Gastrocnemius medialis (tissue), 4 donors: Measurements from ENCODE around the gene VAV2. TPM values are rescaled to one million over a fixed set of nuclear protein-coding genes. Genes with fewer than 3 reads are reported as not detected.
A peak's percentile ranks its signal among the peaks of the same experiment; 100 is the strongest.

Experiments used
- ATAC-seq, 2 donors: fragments of 150-250 bp; one replicate each; pipeline ENCODE4 v1.9.1; 2016
- DNase-seq, 2 donors: peaks; one replicate each; pipeline ENCODE4 v3.0.0-alpha.2; 2019
- H3K27ac ChIP-seq, 4 donors: fragments of 200-600 bp; sonication (generic); 1 replicate in 1 of 4; 2 replicates in 3 of 4; pipeline ENCODE4 v1.5.1; 2016 to 2018; ENCODE audit warnings: mild to moderate bottlenecking in 2 of 4, moderate library complexity in 1 of 4
- H3K27me3 ChIP-seq, 3 donors: fragments of 200-600 bp; sonication (generic) in 2 of 3; 1 replicate in 1 of 3; 2 replicates in 2 of 3; pipeline versions ENCODE4 v1.5.1 to v1.6.0; 2016 to 2019; ENCODE audit warnings: mild to moderate bottlenecking in 1 of 3, moderate library complexity in 1 of 3
- H3K36me3 ChIP-seq, 2 donors: fragments of 200-600 bp; sonication (generic) in 1 of 2; one replicate each; pipeline ENCODE4 v1.5.1; 2017 to 2018
- H3K4me1 ChIP-seq, 2 donors: fragments of 200-600 bp; sonication (generic) in 1 of 2; one replicate each; pipeline ENCODE4 v1.5.1; 2016 to 2017; ENCODE audit warnings: mild to moderate bottlenecking in 2 of 2
- H3K4me3 ChIP-seq, 4 donors: fragments of 200-600 bp; sonication (generic) in 3 of 4; 1 replicate in 1 of 4; 2 replicates in 3 of 4; pipeline ENCODE4 v1.5.1; 2016 to 2019; ENCODE audit warnings: mild to moderate bottlenecking in 2 of 4
- H3K9me3 ChIP-seq, 3 donors: fragments of 200-600 bp; sonication (generic) in 2 of 3; 1 replicate in 1 of 3; 2 replicates in 2 of 3; pipeline ENCODE4 v1.5.1; 2016 to 2019
- POLR2A ChIP-seq, 2 donors: fragments of 450-650 bp; IDR thresholded peaks; one replicate each; pipeline ENCODE4 v1.6.1; 2017; ENCODE audit warnings: antibody characterized with exemption in 2 of 2, mild to moderate bottlenecking in 2 of 2, moderate library complexity in 2 of 2
- in situ Hi-C, 4 donors: fragments of 200-750 bp; cut with MboI; loops; one replicate each; pipeline versions ENCODE4 v1.15.0 to v1.8.0; 2017; ENCODE audit warnings: low sequenced_read_pairs in 4 of 4
- intact Hi-C: fragments of 100-400 bp; cut with DNase I; formaldehyde crosslinking; loops from one replicate; pipeline ENCODE4 v1.15.1; 2023; ENCODE audit warnings: low total_unique reads
- total RNA-seq, 4 donors: library from RNA; depleted of rRNA; stranded (reverse); fragments of >200 nt; gene quantifications; one replicate each; pipeline versions ENCODE4 v1.1.0 to v1.2.3, GENCODE V29; 2016
- TF ChIP-seq, protein P1 (sequence below), 5 experiments: fragments of 450-650 bp in 3 of 5; fragments of 200-600 bp in 2 of 5; sonication (generic) in 2 of 5; IDR thresholded peaks in 4 of 5; conservative IDR thresholded peaks in 1 of 5; 1 replicate in 4 of 5; 2 replicates in 1 of 5; pipeline ENCODE4 v1.5.1; 2016 to 2019; ENCODE audit warnings: antibody characterized with exemption in 5 of 5, mild to moderate bottlenecking in 3 of 5, moderate library complexity in 3 of 5

Gene VAV2
- total RNA-seq, 4 donors from 2014 or later = 0.51 to 1.2 (median 0.97) TPM

DNA sequence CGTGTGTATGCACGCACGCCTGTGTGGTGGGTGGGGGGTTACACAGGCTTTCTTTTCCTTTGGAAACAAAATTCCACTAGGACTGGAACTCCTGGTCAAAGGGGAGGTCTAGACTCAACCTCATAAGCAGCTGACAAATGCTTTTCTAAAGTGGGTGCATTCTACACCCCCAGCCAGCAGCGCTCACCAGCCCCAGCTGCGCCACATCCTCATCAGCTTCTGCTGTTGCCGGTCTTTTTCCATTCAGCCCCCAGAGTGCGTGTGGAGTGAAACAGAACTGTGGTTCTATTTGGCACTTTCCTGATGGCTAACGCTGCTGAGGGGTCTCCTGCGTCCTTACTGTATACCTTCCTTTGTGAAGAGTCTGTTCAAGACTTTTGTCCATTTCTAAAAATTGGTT lies 176.3 kb downstream of the VAV2 start:
- H3K36me3 ChIP-seq = no peaks in the 10 kb centered on the region
- in situ Hi-C loops (no loop called here), intact Hi-C loops (no loop called here)
- no peaks in the 10 kb centered on the region for H3K9me3 ChIP-seq
- peaks cover 0 to 9% (median 0%) of the 10 kb centered on the region in 3 donors for H3K27me3 ChIP-seq
- H3K4me1 ChIP-seq = no peaks in the 10 kb centered on the region
- no peak overlapping the region for H3K27ac ChIP-seq
- ATAC-seq = no peak
- H3K4me3 ChIP-seq = no peak overlapping the region
- TF ChIP-seq, protein P1, sequence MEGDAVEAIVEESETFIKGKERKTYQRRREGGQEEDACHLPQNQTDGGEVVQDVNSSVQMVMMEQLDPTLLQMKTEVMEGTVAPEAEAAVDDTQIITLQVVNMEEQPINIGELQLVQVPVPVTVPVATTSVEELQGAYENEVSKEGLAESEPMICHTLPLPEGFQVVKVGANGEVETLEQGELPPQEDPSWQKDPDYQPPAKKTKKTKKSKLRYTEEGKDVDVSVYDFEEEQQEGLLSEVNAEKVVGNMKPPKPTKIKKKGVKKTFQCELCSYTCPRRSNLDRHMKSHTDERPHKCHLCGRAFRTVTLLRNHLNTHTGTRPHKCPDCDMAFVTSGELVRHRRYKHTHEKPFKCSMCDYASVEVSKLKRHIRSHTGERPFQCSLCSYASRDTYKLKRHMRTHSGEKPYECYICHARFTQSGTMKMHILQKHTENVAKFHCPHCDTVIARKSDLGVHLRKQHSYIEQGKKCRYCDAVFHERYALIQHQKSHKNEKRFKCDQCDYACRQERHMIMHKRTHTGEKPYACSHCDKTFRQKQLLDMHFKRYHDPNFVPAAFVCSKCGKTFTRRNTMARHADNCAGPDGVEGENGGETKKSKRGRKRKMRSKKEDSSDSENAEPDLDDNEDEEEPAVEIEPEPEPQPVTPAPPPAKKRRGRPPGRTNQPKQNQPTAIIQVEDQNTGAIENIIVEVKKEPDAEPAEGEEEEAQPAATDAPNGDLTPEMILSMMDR (IDR thresholded peaks at IDR 0.05 in 4 of 5, conservative IDR thresholded peaks at IDR 0.05 in 1 of 5) = no peak
- no peak for TF ChIP-seq POLR2A (IDR thresholded peaks at IDR 0.05)
- no peak for DNase-seq

DNA sequence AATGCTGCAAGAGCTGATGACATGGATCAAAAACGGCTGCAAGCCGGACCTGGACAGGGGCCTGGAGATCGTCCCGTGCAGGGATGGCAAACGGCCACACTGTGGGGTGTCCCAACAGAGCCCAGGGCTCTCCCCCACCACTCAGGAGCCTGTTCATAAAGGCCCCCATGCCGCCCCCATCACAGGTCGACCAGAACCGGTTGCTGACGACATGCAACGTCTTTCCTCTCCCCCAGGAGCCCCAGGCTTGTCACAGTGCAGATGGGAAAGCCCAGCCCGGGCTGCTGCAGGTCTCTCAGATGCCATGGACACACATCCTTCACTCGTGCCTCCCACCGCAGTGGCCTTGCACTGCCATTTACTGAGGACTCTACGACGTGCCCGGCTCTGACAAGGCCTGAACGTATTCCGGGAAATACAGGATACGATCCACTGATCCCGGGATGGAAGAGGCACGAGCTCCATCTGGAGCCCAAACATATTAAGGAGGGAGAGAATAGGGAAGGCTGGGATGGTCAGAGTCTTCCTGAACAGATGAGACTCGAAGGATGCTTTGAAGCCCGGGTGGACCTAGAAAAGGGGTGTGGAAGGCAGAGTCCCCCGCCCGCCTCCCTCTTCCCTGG lies 177.4 kb downstream of the VAV2 start:
- DNase-seq (no peak), ATAC-seq (no peak)
- intact Hi-C loops (no loop called here), in situ Hi-C loops (no loop called here)
- Histone ChIP-seq H3K36me3 (no peaks in the 10 kb centered on the region), H3K27me3 (peaks cover 0 to 9% (median 0%) of the 10 kb centered on the region in 3 donors), H3K9me3 (no peaks in the 10 kb centered on the region), H3K4me3 (no peak overlapping the region), H3K4me1 (no peaks in the 10 kb centered on the region), H3K27ac (no peak overlapping the region)
- TF ChIP-seq, protein P1 (IDR thresholded peaks at IDR 0.05 in 4 of 5, conservative IDR thresholded peaks at IDR 0.05 in 1 of 5) = no peak
- TF ChIP-seq POLR2A (IDR thresholded peaks at IDR 0.05) = no peak

DNA sequence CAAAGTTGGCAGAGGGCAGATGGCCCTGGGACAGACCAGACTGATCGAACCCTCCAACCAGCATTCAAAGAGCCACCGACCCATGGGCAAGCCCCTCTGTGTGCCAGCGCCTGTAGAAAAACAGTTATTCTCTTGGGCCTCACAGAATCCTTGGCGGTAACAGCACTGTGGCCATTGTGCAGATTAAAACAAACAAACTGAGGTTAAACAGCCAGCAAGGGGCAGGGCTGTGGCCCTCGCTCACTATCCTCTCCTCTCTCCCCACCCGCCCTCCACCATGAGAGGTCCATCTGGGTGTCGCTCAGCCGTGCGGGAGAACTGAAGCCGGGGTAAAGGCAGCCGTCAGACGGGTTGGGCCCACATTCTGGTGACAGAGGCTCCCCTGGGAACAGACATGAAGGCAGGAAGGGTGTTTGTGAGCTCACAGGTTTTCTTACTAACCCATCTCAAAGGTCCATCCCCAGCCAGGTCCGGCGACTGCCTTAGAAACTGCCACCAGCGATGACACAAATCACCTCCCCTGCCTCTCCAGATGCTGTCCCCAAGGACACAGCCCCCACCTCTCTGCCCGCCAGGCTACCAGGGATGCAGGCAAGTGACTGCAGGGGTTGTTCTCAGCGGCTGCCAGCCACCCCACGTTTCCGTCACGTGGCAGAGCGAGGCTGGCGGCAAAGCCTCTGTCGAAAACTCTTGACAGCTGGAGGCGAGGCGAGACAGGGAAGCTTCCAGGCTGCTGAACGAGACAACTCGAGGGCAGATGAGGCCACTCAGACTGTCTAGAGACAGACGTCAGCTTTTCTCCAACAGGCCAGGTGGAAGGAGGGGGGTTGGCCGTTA lies 178.2 kb downstream of the VAV2 start:
- Histone ChIP-seq H3K36me3 (no peaks in the 10 kb centered on the region), H3K27ac (no peak overlapping the region), H3K27me3 (peaks cover 0 to 9% (median 0%) of the 10 kb centered on the region in 3 donors), H3K9me3 (no peaks in the 10 kb centered on the region), H3K4me1 (no peaks in the 10 kb centered on the region), H3K4me3 (no peak overlapping the region)
- peak in 1 of 2 donors; percentile 55 for DNase-seq
- intact Hi-C loops = no loop called here
- peak in 1 of 2 donors; percentile 85 for ATAC-seq
- in situ Hi-C loops = no loop called here
- TF ChIP-seq, protein P1 (IDR thresholded peaks at IDR 0.05 in 4 of 5, conservative IDR thresholded peaks at IDR 0.05 in 1 of 5) = no peak
- no peak for TF ChIP-seq POLR2A (IDR thresholded peaks at IDR 0.05)

DNA sequence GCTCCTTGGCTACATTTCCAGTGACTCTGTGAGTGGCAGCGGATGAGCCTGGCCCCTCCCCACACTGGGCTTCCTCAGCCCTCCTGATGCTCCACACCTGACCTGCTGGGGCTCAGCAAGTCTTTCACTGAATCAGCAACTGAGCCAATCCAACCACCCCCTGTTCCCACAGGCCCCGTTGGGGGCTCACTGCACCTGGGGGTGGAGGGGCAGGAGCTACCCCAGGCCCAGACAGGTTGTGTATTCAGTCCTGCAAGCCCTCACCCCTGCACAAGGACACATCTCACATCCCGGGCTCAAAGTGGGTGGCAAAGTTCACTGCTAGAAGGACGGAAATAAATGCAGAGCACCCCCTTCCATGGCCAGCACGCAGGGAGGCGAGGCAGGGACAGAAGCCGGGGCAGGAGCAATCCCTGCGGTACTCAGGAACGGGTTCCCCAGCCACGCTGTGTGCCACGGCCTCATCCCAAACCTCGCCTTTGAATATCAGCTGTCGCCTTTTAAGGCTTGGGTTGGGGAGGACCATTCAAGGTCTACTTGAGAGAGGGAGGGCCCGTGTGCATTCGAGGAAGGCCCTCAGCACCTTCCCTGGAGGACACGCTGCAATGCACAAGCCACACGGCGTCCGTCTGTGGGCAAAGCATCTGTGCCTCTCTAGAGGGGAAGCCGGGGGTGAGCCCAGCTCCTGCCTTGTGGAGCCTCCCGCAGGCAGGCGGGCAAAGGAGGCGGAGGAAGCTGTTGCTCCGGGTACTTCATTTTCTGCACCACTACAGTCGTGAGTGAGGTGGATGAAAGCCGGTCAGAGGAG lies 179.0 kb downstream of the VAV2 start:
- H3K4me3 ChIP-seq = no peak overlapping the region
- intact Hi-C loops = no loop called here
- no peaks in the 10 kb centered on the region for H3K4me1 ChIP-seq
- no peak for DNase-seq
- TF ChIP-seq, protein P1 (IDR thresholded peaks at IDR 0.05 in 4 of 5, conservative IDR thresholded peaks at IDR 0.05 in 1 of 5) = no peak
- no peak for TF ChIP-seq POLR2A (IDR thresholded peaks at IDR 0.05)
- H3K9me3 ChIP-seq = no peaks in the 10 kb centered on the region
- in situ Hi-C loops = no loop called here
- no peak overlapping the region for H3K27ac ChIP-seq
- H3K36me3 ChIP-seq = no peaks in the 10 kb centered on the region
- H3K27me3 ChIP-seq = peaks cover 0 to 9% (median 0%) of the 10 kb centered on the region in 3 donors
- no peak for ATAC-seq
